Heart right ventricle (tissue), 16 donors: ENCODE measurements around the gene LILRA5. TPM values are rescaled to one million over a fixed set of nuclear protein-coding genes. Genes with fewer than 3 reads are reported as not detected.

Experiments used
- ATAC-seq, 8 donors: fragments of 200-7000 bp; cut with Tn5 transposase; one replicate each; pipeline ENCODE4 v1.9.1; 2020; ENCODE audit warnings: mild to moderate bottlenecking in 8 of 8, moderate library complexity in 8 of 8, moderate number of reproducible peaks in 1 of 8
- DNase-seq, 2 donors: peaks; one replicate each; pipeline ENCODE4 v3.0.0-alpha.2; 2020
- H3K27ac ChIP-seq, 10 donors: fragments of 200-600 bp; sonication (generic) in 2 of 10; one replicate each; pipeline versions ENCODE4 v1.5.0 to v1.8.0; 2020 to 2022; ENCODE audit warnings: mild to moderate bottlenecking in 3 of 10
- H3K27me3 ChIP-seq, 7 donors: fragments of 200-600 bp; one replicate each; pipeline ENCODE4 v1.8.0; 2021 to 2022; ENCODE audit warnings: mild to moderate bottlenecking in 2 of 7
- H3K36me3 ChIP-seq, 9 donors: fragments of 200-600 bp; sonication (generic) in 1 of 9; one replicate each; pipeline versions ENCODE4 v1.5.0 to v1.8.0; 2020 to 2022; ENCODE audit warnings: mild to moderate bottlenecking in 2 of 9
- H3K4me1 ChIP-seq, 9 donors: fragments of 200-600 bp; sonication (generic) in 1 of 9; one replicate each; pipeline versions ENCODE4 v1.5.0 to v1.8.0; 2020 to 2022; ENCODE audit warnings: mild to moderate bottlenecking in 4 of 9
- H3K4me3 ChIP-seq, 10 donors: fragments of 200-600 bp; sonication (generic) in 2 of 10; one replicate each; pipeline versions ENCODE4 v1.5.0 to v1.8.0; 2020 to 2022; ENCODE audit warnings: mild to moderate bottlenecking in 7 of 10, moderate library complexity in 2 of 10
- H3K9me3 ChIP-seq, 11 donors: fragments of 200-600 bp in 10 of 11; sonication (generic) in 2 of 11; one replicate each; pipeline versions ENCODE4 v1.5.0 to v1.8.0; 2013 to 2022; ENCODE audit warnings: mild to moderate bottlenecking in 2 of 11, control low read depth in 1 of 11, moderate library complexity in 1 of 11
- CTCF ChIP-seq, 9 donors: fragments of 200-600 bp; sonication (generic) in 2 of 9; IDR thresholded peaks; one replicate each; pipeline versions ENCODE4 v1.5.0 to v1.8.0; 2021 to 2022; ENCODE audit warnings: antibody characterized with exemption in 9 of 9, mild to moderate bottlenecking in 5 of 9, moderate library complexity in 1 of 9
- WGBS, 2 donors: extraction: QIAGEN DNeasy Blood & Tissue Kit; methylation state at CpG; one replicate each; pipeline ENCODE4 v1.1.7; 2013; ENCODE audit warnings: inconsistent platforms in 1 of 2; 5-methylcytosine and 5-hydroxymethylcytosine counted together
- intact Hi-C, 10 donors: fragments of 100-400 bp; cut with DNase I; formaldehyde crosslinking; loops; one replicate each; pipeline versions ENCODE4 v1.11.1 to v1.14.2; 2022
- polyA plus RNA-seq, 2 donors: library from polyadenylated mRNA; stranded (reverse); fragments of 200-250 nt; gene quantifications; one replicate each; pipeline ENCODE4 v1.2.3, GENCODE V29; 2013
- total RNA-seq, 10 donors: library from RNA; stranded (reverse); fragmentation: NEBNext Ultra II Directional in 3 of 10; extraction: Animal tissue kit (Norgen Biotek cat#: 25700) in 3 of 10; gene quantifications; one replicate each; pipeline versions ENCODE4 v1.2.1 to v1.2.4, GENCODE V29; 2021 to 2023
- donor health status: Arrhythmogenic right ventricular cardiomyopathy.
- donor health status: ischemic (EF 13 %, LVEDD 7.1; RV severe dilation, severe dysfunction).
- donor health status: healthy with polysubstance abuse.
- donor health status: DM: no; HTN: yes; CAD: no.
- donor health status: DM: no; HTN: no; CAD: no.
- donor health status: ischemic (EF 25% LVEDD 6.9; RV normal size, moderate dysfunction).
- donor health status: ischemic (EF 25% LVEDD 5.7; RV mildly dilated, moderate dysfunction).
- donor health status: healthy.
- donor health status: DM: yes; HTN: yes; CAD: no.
- donor health status: Ischemic cardiomyopathy.
- donor health status: ischemic (EF 35%, LVEDD 5.7; RV mildly dilated, moderate dysfunction).
- donor health status: nonischemic (EF 11% LVEDD 7.7; RV severe dilation, severe dysfunction).
- donor health status: DM: yes; HTN: yes; CAD: no.
- donor health status: PGD.
- donor health status: ischemic (EF 29% LVEDD 5.4; RV normal size, mild dysfunction).
- donor health status: nonischemic (EF 23%, LVEDD 6.1; RV moderate dilation, normal function).

LILRA5 gene
- total and polyA plus RNA-seq, 12 donors, result 0.26 to 8.5 (median 1.3) TPM

- Histone ChIP-seq H3K9me3 (no peaks in the 10 kb centered on the region), H3K4me1 (peaks cover 0 to 44% (median 0%) of the 10 kb centered on the region in 9 donors), H3K27ac (peak overlapping the region in 1 of 10 donors; percentile 69), H3K4me3 (no peak overlapping the region), H3K27me3 (peaks cover 0 to 36% (median 13%) of the 10 kb centered on the region in 7 donors), H3K36me3 (no peaks in the 10 kb centered on the region)
- 62 to 68% methylated on average over 4 of the region's 4 CpGs for WGBS, 2 donors
- no peak for TF ChIP-seq CTCF (IDR thresholded peaks at IDR 0.05)
- no peak for DNase-seq
- peak in 4 of 8 donors; percentile 49 to 64 (median 56) for ATAC-seq
- intact Hi-C loops, result no loop called here
Observed at GRCh38 chr19:54302257-54302656, 10.7 kb downstream of the LILRA5 start.

GRCh38 chr19:54299515-54299914 is 13.5 kb downstream of the LILRA5 start:
- no peak for ATAC-seq
- H3K4me1 ChIP-seq, result peaks cover 0 to 32% (median 0%) of the 10 kb centered on the region in 9 donors
- intact Hi-C loops, result no loop called here
- no peak for DNase-seq
- 85 to 89% methylated on average over 5 of the region's 5 CpGs for WGBS, 2 donors
- no peak overlapping the region for H3K4me3 ChIP-seq
- H3K36me3 ChIP-seq, result no peaks in the 10 kb centered on the region
- no peak overlapping the region for H3K27ac ChIP-seq
- H3K9me3 ChIP-seq, result no peaks in the 10 kb centered on the region
- H3K27me3 ChIP-seq, result peaks cover 0 to 25% (median 3%) of the 10 kb centered on the region in 7 donors
- no peak for TF ChIP-seq CTCF (IDR thresholded peaks at IDR 0.05)

DNA sequence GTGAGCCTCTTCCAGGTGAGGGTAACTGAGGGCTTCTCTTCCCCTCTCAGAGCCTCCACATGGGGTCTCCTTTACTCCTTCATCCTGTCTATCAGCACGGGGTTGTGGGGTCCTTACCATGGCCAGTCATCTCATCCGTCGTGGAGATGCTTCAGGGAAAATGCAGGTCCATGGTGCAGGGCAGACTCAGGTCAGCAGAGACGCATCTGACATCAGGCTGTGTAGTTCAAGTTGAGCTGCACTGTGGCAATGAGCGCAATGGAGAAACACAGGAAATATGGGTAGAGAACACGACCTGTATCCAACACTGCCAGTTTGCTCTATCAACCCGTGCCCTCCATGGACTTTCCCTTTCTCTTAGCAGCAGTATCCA is 13.9 kb downstream of the LILRA5 start:
- Histone ChIP-seq H3K27ac (no peak overlapping the region), H3K36me3 (no peaks in the 10 kb centered on the region), H3K4me3 (no peak overlapping the region), H3K9me3 (no peaks in the 10 kb centered on the region), H3K4me1 (peaks cover 0 to 28% (median 0%) of the 10 kb centered on the region in 9 donors), H3K27me3 (peaks cover 0 to 29% (median 7%) of the 10 kb centered on the region in 7 donors)
- DNase-seq (no peak), ATAC-seq (no peak)
- no peak for TF ChIP-seq CTCF (IDR thresholded peaks at IDR 0.05)
- WGBS, 2 donors, result 59% methylated on average over 7 of the region's 7 CpGs
- intact Hi-C loops, result no loop called here

GRCh38 chr19:54298357-54299125 is 14.4 kb downstream of the LILRA5 start:
- ATAC-seq (peak in 1 of 8 donors; percentile 13), DNase-seq (no peak)
- intact Hi-C loops, result no loop called here
- no peaks in the 10 kb centered on the region for H3K36me3 ChIP-seq
- peaks cover 0 to 2% (median 0%) of the 10 kb centered on the region in 11 donors for H3K9me3 ChIP-seq
- peaks cover 0 to 34% (median 13%) of the 10 kb centered on the region in 7 donors for H3K27me3 ChIP-seq
- H3K27ac ChIP-seq, result no peak overlapping the region
- TF ChIP-seq CTCF (IDR thresholded peaks at IDR 0.05), result no peak
- peaks cover 0 to 23% (median 0%) of the 10 kb centered on the region in 9 donors for H3K4me1 ChIP-seq
- H3K4me3 ChIP-seq, result no peak overlapping the region
- 59 to 65% methylated on average over 4 of the region's 4 CpGs for WGBS, 2 donors
